GM23338 (cell line): ENCODE results near the gene BARD1. TPM values are rescaled to one million over a fixed set of nuclear protein-coding genes. Genes with fewer than 3 reads are reported as not detected.

Source experiments
- ATAC-seq: fragments of 200-7000 bp; cut with Tn5 transposase; 3 replicates; pipeline ENCODE4 v1.9.1; 2020
- DNase-seq: peaks from one replicate; pipeline ENCODE4 v3.0.0-alpha.2; 2015; ENCODE audit warnings: low spot score
- H2AFZ ChIP-seq: fragments of 200-600 bp; sonication (generic); 2 replicates; pipeline ENCODE4 v1.8.0; 2016; ENCODE audit warnings: antibody characterized with exemption, mild to moderate bottlenecking, moderate library complexity
- H3F3A ChIP-seq: fragments of 200-600 bp; sonication (generic); replicated peaks from 2 replicates; pipeline ENCODE4 v1.8.0; 2017; ENCODE audit warnings: antibody characterized with exemption, mixed run types, low read depth
- H3K27ac ChIP-seq: fragments of 200-600 bp; sonication (generic); 2 replicates; pipeline ENCODE4 v1.6.1; 2016; ENCODE audit warnings: low read depth
- H3K27me3 ChIP-seq: fragments of 200-600 bp; sonication (generic); 2 replicates; pipeline ENCODE4 v1.8.0; 2016; ENCODE audit warnings: mild to moderate bottlenecking, mixed run types, moderate library complexity; ENCODE audit not compliant: insufficient read depth
- H3K36me3 ChIP-seq: fragments of 200-600 bp; sonication (generic); 2 replicates; pipeline ENCODE4 v1.8.0; 2016; ENCODE audit warnings: mild to moderate bottlenecking; ENCODE audit not compliant: insufficient read depth
- H3K4me1 ChIP-seq: fragments of 200-600 bp; sonication (generic); 2 replicates; pipeline ENCODE4 v1.8.0; 2016; ENCODE audit warnings: mild to moderate bottlenecking, moderate library complexity; ENCODE audit not compliant: insufficient read depth
- H3K4me2 ChIP-seq: fragments of 200-600 bp; sonication (generic); 2 replicates; pipeline ENCODE4 v1.7.1; 2017; ENCODE audit warnings: mixed run types
- H3K4me3 ChIP-seq: fragments of 200-600 bp; sonication (generic); 2 replicates; pipeline ENCODE4 v1.6.1; 2016; ENCODE audit warnings: mixed run types
- H3K79me2 ChIP-seq: fragments of 200-600 bp; sonication (generic); replicated peaks from 2 replicates; pipeline ENCODE4 v1.8.0; 2017; ENCODE audit warnings: mild to moderate bottlenecking; ENCODE audit not compliant: insufficient read depth
- H3K9me2 ChIP-seq: fragments of 200-600 bp; sonication (generic); 2 replicates; pipeline ENCODE4 v1.8.0; 2017; ENCODE audit not compliant: insufficient read depth
- H4K20me1 ChIP-seq: fragments of 200-600 bp; sonication (generic); replicated peaks from 2 replicates; pipeline ENCODE4 v1.8.0; 2017; ENCODE audit warnings: mild to moderate bottlenecking; ENCODE audit not compliant: insufficient read depth
- H3K27ac Mint-ChIP-seq: 2 replicates; pipeline ENCODE4 v1.8.0; 2020; ENCODE audit warnings: inconsistent platforms, mild to moderate bottlenecking, moderate library complexity, mixed read lengths
- H3K27me3 Mint-ChIP-seq: 3 replicates; pipeline ENCODE4 v1.8.0; 2022; ENCODE audit warnings: low read depth, mild to moderate bottlenecking, moderate library complexity, mixed read lengths, inconsistent platforms; ENCODE audit not compliant: insufficient read depth, poor library complexity
- H3K36me3 Mint-ChIP-seq: 3 replicates; pipeline ENCODE4 v1.8.0; 2021; ENCODE audit warnings: low read depth, mild to moderate bottlenecking, inconsistent platforms, moderate library complexity, mixed read lengths
- H3K4me1 Mint-ChIP-seq: 3 replicates; pipeline ENCODE4 v1.8.0; 2020; ENCODE audit warnings: mild to moderate bottlenecking, inconsistent platforms, mixed read lengths
- H3K4me3 Mint-ChIP-seq: 3 replicates; pipeline ENCODE4 v1.8.0; 2021; ENCODE audit warnings: moderate library complexity, mild to moderate bottlenecking, inconsistent platforms, mixed read lengths
- H3K9me3 Mint-ChIP-seq: 3 replicates; pipeline ENCODE4 v1.8.0; 2020; ENCODE audit warnings: moderate library complexity, mild to moderate bottlenecking, inconsistent platforms, mixed read lengths
- CREB1 ChIP-seq: fragments of 250-450 bp; sonication (Bioruptor Pico); IDR thresholded peaks from 2 replicates; pipeline ENCODE4 v1.5.0; 2020; ENCODE audit warnings: low read depth, mild to moderate bottlenecking, moderate library complexity
- EZH2 ChIP-seq: fragments of 200-600 bp; sonication (generic); IDR thresholded peaks from one replicate; pipeline ENCODE4 v1.8.0; 2017; ENCODE audit warnings: antibody characterized with exemption, mild to moderate bottlenecking, low read depth; ENCODE audit not compliant: unreplicated experiment
- EZH2phosphoT487 ChIP-seq: fragments of 200-600 bp; sonication (generic); IDR thresholded peaks from one replicate; pipeline ENCODE4 v1.8.1; 2018; ENCODE audit warnings: antibody characterized with exemption; ENCODE audit not compliant: unreplicated experiment
- JUNB ChIP-seq: IDR thresholded peaks from one replicate; pipeline ENCODE4 v1.6.1; 2016; ENCODE audit warnings: antibody characterized with exemption; ENCODE audit not compliant: unreplicated experiment
- NANOG ChIP-seq: IDR thresholded peaks from 2 replicates; pipeline ENCODE4 v1.6.1; 2016; ENCODE audit warnings: antibody characterized with exemption, borderline replicate concordance
- POLR2AphosphoS5 ChIP-seq: IDR thresholded peaks from 2 replicates; pipeline ENCODE4 v1.6.1; 2016; ENCODE audit warnings: antibody characterized with exemption, low read depth
- STAT1 ChIP-seq: IDR thresholded peaks from one replicate; pipeline ENCODE4 v1.6.1; 2016; ENCODE audit warnings: antibody characterized with exemption; ENCODE audit not compliant: unreplicated experiment
- ZNF114 ChIP-seq: fragments of 250-450 bp; sonication (Bioruptor Pico); IDR thresholded peaks from 2 replicates; pipeline ENCODE4 v1.5.0; 2020; ENCODE audit warnings: mild to moderate bottlenecking, moderate library complexity
- ZNF331 ChIP-seq: fragments of 250-450 bp; sonication (Bioruptor Pico); IDR thresholded peaks from 2 replicates; pipeline ENCODE4 v1.5.0; 2020; ENCODE audit warnings: low read depth, mild to moderate bottlenecking, moderate library complexity
- polyA plus RNA-seq: library from polyadenylated mRNA; unstranded; fragments of >200 nt; fragmentation: Nextera tagmentation; extraction: Ambion mirVana; gene quantifications from 2 replicates; pipeline ENCODE4 v1.2.1, GENCODE V29; 2016
- total RNA-seq: library from RNA; depleted of rRNA; stranded (reverse); fragments of >200 nt; shearing (Covaris generic); gene quantifications from 2 replicates; pipeline ENCODE4 v1.2.3, GENCODE V29; 2014
- TF ChIP-seq, protein P1 (sequence below): IDR thresholded peaks from 2 replicates; pipeline ENCODE4 v1.6.1; 2016; ENCODE audit warnings: antibody characterized with exemption
- TF ChIP-seq, protein P2 (sequence below): fragments of 250-450 bp; sonication (Bioruptor Pico); IDR thresholded peaks from 2 replicates; pipeline ENCODE4 v1.5.0; 2020; ENCODE audit warnings: mild to moderate bottlenecking, moderate library complexity
- TF ChIP-seq, protein P3 (sequence below), 2 experiments: fragments of 200-600 bp in 1 of 2; sonication (generic) in 1 of 2; conservative IDR thresholded peaks; 2 replicates each; pipeline versions ENCODE4 v1.5.1 to v1.6.1; 2016 to 2017; ENCODE audit warnings: antibody characterized with exemption in 2 of 2, low read depth in 2 of 2, mild to moderate bottlenecking in 2 of 2, moderate library complexity in 1 of 2
- TF ChIP-seq, protein P4 (sequence below): IDR thresholded peaks from one replicate; pipeline ENCODE4 v1.6.1; 2018; ENCODE audit warnings: antibody characterized with exemption; ENCODE audit not compliant: unreplicated experiment

The BARD1 gene
- total and polyA plus RNA-seq, 2 experiments from 2014 or later: 33.9 to 61.0 TPM

DNA sequence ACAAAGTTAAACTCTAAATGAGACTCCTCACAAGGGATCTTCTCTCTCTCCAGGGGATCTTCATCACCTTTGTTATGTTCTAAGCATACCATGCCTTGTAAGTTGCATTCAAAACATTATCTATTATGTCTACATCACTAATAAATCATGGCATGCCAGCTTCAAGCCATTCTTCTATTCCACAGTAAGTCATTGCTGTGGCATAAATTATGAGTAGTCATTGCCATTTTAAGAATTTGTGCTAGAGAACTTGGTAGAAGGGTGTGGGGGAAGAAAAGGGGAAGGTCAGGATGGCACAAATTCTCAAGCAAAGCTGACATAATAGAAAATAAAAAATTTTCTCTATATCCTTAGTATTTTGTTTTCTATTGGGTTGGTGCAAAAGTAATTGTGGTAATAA is 33.5 kb downstream of the BARD1 start:
- Mint-ChIP-seq H3K27me3 (no peaks in the 10 kb centered on the region), H3K27ac (no peak overlapping the region), H3K36me3 (peaks cover 62% of the 10 kb centered on the region), H3K9me3 (no peaks in the 10 kb centered on the region; the same call in 2 of the 3 replicates), H3K4me1 (no peaks in the 10 kb centered on the region), H3K4me3 (no peak overlapping the region)
- peaks cover 17% of the 10 kb centered on the region; the same call in 1 of the 2 replicates for H3K36me3 ChIP-seq
- DNase-seq (no peak), ATAC-seq (no peak)
- no peaks in the 10 kb centered on the region for H3K9me2 ChIP-seq
- peaks cover 45% of the 10 kb centered on the region for H3K79me2 ChIP-seq
- H3F3A ChIP-seq: no peaks in the 10 kb centered on the region
- H4K20me1 ChIP-seq: peaks cover 7% of the 10 kb centered on the region
- no peak overlapping the region for H2AFZ ChIP-seq
- H3K27ac ChIP-seq: no peak overlapping the region
- H3K4me2 ChIP-seq: no peak overlapping the region
- no peaks in the 10 kb centered on the region for H3K27me3 ChIP-seq
- no peak overlapping the region for H3K4me3 ChIP-seq
- TF ChIP-seq EZH2phosphoT487 (no peak), CREB1 (CRISPR knock-in tag) (no peak), JUNB (no peak), POLR2AphosphoS5 (no peak), ZNF114 (CRISPR knock-in tag) (no peak), NANOG (no peak), ZNF331 (CRISPR knock-in tag) (no peak), EZH2 (no peak), STAT1 (no peak)
- TF ChIP-seq, protein P1, sequence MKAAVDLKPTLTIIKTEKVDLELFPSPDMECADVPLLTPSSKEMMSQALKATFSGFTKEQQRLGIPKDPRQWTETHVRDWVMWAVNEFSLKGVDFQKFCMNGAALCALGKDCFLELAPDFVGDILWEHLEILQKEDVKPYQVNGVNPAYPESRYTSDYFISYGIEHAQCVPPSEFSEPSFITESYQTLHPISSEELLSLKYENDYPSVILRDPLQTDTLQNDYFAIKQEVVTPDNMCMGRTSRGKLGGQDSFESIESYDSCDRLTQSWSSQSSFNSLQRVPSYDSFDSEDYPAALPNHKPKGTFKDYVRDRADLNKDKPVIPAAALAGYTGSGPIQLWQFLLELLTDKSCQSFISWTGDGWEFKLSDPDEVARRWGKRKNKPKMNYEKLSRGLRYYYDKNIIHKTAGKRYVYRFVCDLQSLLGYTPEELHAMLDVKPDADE: no peak
- TF ChIP-seq, protein P2, sequence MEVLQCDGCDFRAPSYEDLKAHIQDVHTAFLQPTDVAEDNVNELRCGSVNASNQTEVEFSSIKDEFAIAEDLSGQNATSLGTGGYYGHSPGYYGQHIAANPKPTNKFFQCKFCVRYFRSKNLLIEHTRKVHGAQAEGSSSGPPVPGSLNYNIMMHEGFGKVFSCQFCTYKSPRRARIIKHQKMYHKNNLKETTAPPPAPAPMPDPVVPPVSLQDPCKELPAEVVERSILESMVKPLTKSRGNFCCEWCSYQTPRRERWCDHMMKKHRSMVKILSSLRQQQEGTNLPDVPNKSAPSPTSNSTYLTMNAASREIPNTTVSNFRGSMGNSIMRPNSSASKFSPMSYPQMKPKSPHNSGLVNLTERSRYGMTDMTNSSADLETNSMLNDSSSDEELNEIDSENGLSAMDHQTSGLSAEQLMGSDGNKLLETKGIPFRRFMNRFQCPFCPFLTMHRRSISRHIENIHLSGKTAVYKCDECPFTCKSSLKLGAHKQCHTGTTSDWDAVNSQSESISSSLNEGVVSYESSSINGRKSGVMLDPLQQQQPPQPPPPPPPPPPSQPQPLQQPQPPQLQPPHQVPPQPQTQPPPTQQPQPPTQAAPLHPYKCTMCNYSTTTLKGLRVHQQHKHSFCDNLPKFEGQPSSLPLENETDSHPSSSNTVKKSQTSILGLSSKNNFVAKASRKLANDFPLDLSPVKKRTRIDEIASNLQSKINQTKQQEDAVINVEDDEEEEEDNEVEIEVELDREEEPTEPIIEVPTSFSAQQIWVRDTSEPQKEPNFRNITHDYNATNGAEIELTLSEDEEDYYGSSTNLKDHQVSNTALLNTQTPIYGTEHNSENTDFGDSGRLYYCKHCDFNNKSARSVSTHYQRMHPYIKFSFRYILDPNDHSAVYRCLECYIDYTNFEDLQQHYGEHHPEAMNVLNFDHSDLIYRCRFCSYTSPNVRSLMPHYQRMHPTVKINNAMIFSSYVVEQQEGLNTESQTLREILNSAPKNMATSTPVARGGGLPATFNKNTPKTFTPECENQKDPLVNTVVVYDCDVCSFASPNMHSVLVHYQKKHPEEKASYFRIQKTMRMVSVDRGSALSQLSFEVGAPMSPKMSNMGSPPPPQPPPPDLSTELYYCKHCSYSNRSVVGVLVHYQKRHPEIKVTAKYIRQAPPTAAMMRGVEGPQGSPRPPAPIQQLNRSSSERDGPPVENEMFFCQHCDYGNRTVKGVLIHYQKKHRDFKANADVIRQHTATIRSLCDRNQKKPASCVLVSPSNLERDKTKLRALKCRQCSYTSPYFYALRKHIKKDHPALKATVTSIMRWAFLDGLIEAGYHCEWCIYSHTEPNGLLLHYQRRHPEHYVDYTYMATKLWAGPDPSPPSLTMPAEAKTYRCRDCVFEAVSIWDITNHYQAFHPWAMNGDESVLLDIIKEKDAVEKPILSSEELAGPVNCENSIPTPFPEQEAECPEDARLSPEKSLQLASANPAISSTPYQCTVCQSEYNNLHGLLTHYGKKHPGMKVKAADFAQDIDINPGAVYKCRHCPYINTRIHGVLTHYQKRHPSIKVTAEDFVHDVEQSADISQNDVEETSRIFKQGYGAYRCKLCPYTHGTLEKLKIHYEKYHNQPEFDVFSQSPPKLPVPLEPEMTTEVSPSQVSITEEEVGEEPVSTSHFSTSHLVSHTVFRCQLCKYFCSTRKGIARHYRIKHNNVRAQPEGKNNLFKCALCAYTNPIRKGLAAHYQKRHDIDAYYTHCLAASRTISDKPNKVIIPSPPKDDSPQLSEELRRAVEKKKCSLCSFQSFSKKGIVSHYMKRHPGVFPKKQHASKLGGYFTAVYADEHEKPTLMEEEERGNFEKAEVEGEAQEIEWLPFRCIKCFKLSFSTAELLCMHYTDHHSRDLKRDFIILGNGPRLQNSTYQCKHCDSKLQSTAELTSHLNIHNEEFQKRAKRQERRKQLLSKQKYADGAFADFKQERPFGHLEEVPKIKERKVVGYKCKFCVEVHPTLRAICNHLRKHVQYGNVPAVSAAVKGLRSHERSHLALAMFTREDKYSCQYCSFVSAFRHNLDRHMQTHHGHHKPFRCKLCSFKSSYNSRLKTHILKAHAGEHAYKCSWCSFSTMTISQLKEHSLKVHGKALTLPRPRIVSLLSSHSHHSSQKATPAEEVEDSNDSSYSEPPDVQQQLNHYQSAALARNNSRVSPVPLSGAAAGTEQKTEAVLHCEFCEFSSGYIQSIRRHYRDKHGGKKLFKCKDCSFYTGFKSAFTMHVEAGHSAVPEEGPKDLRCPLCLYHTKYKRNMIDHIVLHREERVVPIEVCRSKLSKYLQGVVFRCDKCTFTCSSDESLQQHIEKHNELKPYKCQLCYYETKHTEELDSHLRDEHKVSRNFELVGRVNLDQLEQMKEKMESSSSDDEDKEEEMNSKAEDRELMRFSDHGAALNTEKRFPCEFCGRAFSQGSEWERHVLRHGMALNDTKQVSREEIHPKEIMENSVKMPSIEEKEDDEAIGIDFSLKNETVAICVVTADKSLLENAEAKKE (CRISPR knock-in tag): no peak
- TF ChIP-seq, protein P3, sequence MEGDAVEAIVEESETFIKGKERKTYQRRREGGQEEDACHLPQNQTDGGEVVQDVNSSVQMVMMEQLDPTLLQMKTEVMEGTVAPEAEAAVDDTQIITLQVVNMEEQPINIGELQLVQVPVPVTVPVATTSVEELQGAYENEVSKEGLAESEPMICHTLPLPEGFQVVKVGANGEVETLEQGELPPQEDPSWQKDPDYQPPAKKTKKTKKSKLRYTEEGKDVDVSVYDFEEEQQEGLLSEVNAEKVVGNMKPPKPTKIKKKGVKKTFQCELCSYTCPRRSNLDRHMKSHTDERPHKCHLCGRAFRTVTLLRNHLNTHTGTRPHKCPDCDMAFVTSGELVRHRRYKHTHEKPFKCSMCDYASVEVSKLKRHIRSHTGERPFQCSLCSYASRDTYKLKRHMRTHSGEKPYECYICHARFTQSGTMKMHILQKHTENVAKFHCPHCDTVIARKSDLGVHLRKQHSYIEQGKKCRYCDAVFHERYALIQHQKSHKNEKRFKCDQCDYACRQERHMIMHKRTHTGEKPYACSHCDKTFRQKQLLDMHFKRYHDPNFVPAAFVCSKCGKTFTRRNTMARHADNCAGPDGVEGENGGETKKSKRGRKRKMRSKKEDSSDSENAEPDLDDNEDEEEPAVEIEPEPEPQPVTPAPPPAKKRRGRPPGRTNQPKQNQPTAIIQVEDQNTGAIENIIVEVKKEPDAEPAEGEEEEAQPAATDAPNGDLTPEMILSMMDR (conservative IDR thresholded peaks at IDR 0.05; ENCODE audit: low read depth in 2 of 2): no peak
- TF ChIP-seq, protein P4, sequence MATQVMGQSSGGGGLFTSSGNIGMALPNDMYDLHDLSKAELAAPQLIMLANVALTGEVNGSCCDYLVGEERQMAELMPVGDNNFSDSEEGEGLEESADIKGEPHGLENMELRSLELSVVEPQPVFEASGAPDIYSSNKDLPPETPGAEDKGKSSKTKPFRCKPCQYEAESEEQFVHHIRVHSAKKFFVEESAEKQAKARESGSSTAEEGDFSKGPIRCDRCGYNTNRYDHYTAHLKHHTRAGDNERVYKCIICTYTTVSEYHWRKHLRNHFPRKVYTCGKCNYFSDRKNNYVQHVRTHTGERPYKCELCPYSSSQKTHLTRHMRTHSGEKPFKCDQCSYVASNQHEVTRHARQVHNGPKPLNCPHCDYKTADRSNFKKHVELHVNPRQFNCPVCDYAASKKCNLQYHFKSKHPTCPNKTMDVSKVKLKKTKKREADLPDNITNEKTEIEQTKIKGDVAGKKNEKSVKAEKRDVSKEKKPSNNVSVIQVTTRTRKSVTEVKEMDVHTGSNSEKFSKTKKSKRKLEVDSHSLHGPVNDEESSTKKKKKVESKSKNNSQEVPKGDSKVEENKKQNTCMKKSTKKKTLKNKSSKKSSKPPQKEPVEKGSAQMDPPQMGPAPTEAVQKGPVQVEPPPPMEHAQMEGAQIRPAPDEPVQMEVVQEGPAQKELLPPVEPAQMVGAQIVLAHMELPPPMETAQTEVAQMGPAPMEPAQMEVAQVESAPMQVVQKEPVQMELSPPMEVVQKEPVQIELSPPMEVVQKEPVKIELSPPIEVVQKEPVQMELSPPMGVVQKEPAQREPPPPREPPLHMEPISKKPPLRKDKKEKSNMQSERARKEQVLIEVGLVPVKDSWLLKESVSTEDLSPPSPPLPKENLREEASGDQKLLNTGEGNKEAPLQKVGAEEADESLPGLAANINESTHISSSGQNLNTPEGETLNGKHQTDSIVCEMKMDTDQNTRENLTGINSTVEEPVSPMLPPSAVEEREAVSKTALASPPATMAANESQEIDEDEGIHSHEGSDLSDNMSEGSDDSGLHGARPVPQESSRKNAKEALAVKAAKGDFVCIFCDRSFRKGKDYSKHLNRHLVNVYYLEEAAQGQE: no peak
- no peaks in the 10 kb centered on the region for H3K4me1 ChIP-seq
